ENCODE data around the gene HNRNPUL2.
"Not testable (repeated sequence)": the region's sequence is repeated elsewhere in the genome, so short reads cannot be mapped to it uniquely, and the experiment has no call there.

HNRNPUL2 gene

GRCh38 chr11:62705880-62706849 is 21.1 kb downstream of the HNRNPUL2 start:
- Mint-ChIP-seq H3K27me3 (ENCODE audit: low read depth) (no peaks in the 10 kb centered on the region), H3K9me3 (no peaks in the 10 kb centered on the region), H3K4me3 (peak overlapping the region; percentile 93), H3K27ac (peak overlapping the region; percentile 81), H3K4me1 (ENCODE audit: low read depth) (peaks cover 38% of the 10 kb centered on the region), H3K36me3 (ENCODE audit: low read depth) (peaks cover 25% of the 10 kb centered on the region)
- DNase-seq (ENCODE audit: low spot score) = peak; percentile 91

- H3K27me3 Mint-ChIP-seq (ENCODE audit: low read depth) = no peaks in the 10 kb centered on the region
- peak overlapping the region; percentile 93 for H3K4me3 Mint-ChIP-seq
- H3K27ac Mint-ChIP-seq = peak overlapping the region; percentile 81
- DNase-seq (ENCODE audit: low spot score) = no peak
- H3K4me1 Mint-ChIP-seq (ENCODE audit: low read depth) = peaks cover 37% of the 10 kb centered on the region
- H3K36me3 Mint-ChIP-seq (ENCODE audit: low read depth) = peaks cover 23% of the 10 kb centered on the region
- H3K9me3 Mint-ChIP-seq = no peaks in the 10 kb centered on the region
These were observed 21.8 kb downstream of the HNRNPUL2 start for GRCh38 chr11:62705413-62705812.

GRCh38 chr11:62703921-62704320 is 23.3 kb downstream of the HNRNPUL2 start:
- Mint-ChIP-seq H3K4me1 (ENCODE audit: low read depth) (peaks cover 25% of the 10 kb centered on the region), H3K36me3 (ENCODE audit: low read depth) (peaks cover 15% of the 10 kb centered on the region)
- H3K9me3 Mint-ChIP-seq; H3K27me3 Mint-ChIP-seq (ENCODE audit: low read depth); H3K4me3 Mint-ChIP-seq; DNase-seq (ENCODE audit: low spot score); H3K27ac Mint-ChIP-seq: not testable (repeated sequence)

DNA sequence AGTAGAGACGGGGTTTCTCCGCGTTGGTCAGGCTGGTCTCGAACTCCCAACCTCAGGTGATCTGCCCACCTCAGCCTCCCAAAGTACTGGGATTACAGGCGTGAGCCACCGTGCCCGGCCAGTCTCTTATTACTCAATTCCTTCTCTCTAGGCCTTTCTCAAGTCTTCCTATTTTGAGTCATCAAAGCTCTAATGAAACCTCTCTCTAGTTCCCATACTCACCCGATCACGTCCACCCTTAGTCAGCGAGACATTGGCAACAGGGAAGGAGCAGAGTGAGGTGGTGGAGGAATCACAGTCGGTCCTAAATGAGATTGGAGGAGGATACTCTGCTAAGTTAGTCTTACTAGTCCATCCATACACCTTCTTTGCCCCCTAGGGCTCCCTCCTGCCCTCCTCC is 25.0 kb downstream of the HNRNPUL2 start:
- Mint-ChIP-seq H3K27me3 (ENCODE audit: low read depth) (no peaks in the 10 kb centered on the region), H3K4me1 (ENCODE audit: low read depth) (peaks cover 15% of the 10 kb centered on the region), H3K9me3 (no peaks in the 10 kb centered on the region), H3K27ac (no peak overlapping the region), H3K4me3 (no peak overlapping the region), H3K36me3 (ENCODE audit: low read depth) (peaks cover 14% of the 10 kb centered on the region)
- DNase-seq (ENCODE audit: low spot score) = no peak

GRCh38 chr11:62694455-62695167 is 32.6 kb downstream of the HNRNPUL2 start:
- H3K27me3 Mint-ChIP-seq (ENCODE audit: low read depth) = no peaks in the 10 kb centered on the region
- DNase-seq (ENCODE audit: low spot score) = peak; percentile 60
- no peaks in the 10 kb centered on the region for H3K9me3 Mint-ChIP-seq
- peaks cover 15% of the 10 kb centered on the region for H3K36me3 Mint-ChIP-seq (ENCODE audit: low read depth)
- H3K4me3 Mint-ChIP-seq = no peak overlapping the region
- H3K27ac Mint-ChIP-seq = peak overlapping the region; percentile 36
- peaks cover 5% of the 10 kb centered on the region for H3K4me1 Mint-ChIP-seq (ENCODE audit: low read depth)

DNA sequence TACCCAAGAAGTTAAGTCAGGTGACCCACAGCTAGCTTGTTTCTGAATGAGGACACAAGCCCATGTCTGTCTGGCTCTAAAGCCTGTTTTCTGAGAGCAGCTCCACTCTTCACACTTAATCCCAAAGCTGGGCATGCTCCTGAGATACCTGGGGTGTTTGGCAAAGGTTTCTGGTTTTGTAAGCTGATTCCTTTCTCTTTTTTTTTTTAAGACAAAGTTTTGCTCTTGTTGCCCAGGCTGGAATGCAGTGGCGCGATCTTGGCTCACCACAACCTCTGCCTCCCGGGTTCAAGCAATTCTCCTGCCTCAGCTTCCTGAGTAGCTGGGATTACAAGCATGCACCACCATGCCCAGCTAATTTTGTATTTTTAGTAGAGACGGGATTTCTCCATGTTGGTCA is 33.6 kb downstream of the HNRNPUL2 start:
- not testable (repeated sequence) for H3K27ac Mint-ChIP-seq; H3K9me3 Mint-ChIP-seq; H3K27me3 Mint-ChIP-seq (ENCODE audit: low read depth); H3K4me1 Mint-ChIP-seq (ENCODE audit: low read depth); DNase-seq (ENCODE audit: low spot score); H3K4me3 Mint-ChIP-seq
- H3K36me3 Mint-ChIP-seq (ENCODE audit: low read depth) = peaks cover 16% of the 10 kb centered on the region

DNA sequence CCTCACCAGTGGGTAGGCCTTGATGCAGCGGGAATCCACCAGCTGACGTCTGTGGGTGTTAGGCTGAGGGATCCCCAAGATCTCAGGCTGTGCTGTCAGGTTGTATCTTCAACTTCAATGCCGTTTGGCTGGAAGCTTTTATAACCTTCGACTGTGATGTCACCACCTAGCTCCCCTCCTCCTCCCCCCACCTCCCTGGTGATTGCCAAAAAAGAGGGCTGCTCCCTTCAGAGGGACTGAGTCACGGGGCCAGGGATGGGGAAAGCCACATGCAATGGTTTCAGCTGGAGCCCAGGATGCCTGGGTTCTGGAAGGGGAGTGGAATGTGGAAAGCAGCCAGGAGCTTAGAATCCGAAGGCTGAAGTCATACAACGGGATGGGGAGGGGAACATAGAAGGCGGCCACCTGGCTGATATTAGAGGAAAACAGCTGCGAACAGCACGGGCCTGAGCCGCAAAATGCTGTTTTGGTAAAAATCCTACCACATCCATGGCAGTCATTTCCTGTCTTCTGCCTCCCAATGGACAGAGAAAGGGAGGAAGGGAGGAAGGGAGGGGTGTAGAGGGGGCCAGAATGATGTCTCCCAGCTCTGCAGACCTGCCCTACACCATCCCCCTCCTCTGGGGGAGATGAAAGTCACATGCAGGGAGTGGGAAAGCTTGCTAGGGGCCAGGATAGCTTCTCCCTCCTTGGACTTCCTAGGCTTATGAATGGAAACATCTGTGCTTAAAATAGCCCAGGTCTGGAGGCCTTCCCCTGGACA is 37.7 kb downstream of the HNRNPUL2 start, which contains the start of gene LRRN4CL:
Gene LRRN4CL (minus strand): TSS at position 110 of the 763 bp plus-strand sequence. CDS start 1,022 bp downstream, outside the sequence.
- no peak within 1 kb of the TSS for H3K27ac Mint-ChIP-seq
- peaks cover under 1% of the 10 kb centered on the region for H3K4me1 Mint-ChIP-seq (ENCODE audit: low read depth)
- H3K36me3 Mint-ChIP-seq (ENCODE audit: low read depth) = peaks cover 17% of the 10 kb centered on the region
- DNase-seq (ENCODE audit: low spot score) = no peak
- no peak within 1 kb of the TSS for H3K4me3 Mint-ChIP-seq
- no peaks in the 10 kb centered on the region for H3K9me3 Mint-ChIP-seq
- H3K27me3 Mint-ChIP-seq (ENCODE audit: low read depth) = peaks cover 9% of the 10 kb centered on the region

- H3K4me3 Mint-ChIP-seq = no peak overlapping the region
- H3K27me3 Mint-ChIP-seq (ENCODE audit: low read depth) = peaks cover 9% of the 10 kb centered on the region
- peaks cover 17% of the 10 kb centered on the region for H3K36me3 Mint-ChIP-seq (ENCODE audit: low read depth)
- no peak for DNase-seq (ENCODE audit: low spot score)
- no peak overlapping the region for H3K27ac Mint-ChIP-seq
- H3K4me1 Mint-ChIP-seq (ENCODE audit: low read depth) = no peaks in the 10 kb centered on the region
- no peaks in the 10 kb centered on the region for H3K9me3 Mint-ChIP-seq
These were observed 38.8 kb downstream of the HNRNPUL2 start for GRCh38 chr11:62688491-62688890.

DNA sequence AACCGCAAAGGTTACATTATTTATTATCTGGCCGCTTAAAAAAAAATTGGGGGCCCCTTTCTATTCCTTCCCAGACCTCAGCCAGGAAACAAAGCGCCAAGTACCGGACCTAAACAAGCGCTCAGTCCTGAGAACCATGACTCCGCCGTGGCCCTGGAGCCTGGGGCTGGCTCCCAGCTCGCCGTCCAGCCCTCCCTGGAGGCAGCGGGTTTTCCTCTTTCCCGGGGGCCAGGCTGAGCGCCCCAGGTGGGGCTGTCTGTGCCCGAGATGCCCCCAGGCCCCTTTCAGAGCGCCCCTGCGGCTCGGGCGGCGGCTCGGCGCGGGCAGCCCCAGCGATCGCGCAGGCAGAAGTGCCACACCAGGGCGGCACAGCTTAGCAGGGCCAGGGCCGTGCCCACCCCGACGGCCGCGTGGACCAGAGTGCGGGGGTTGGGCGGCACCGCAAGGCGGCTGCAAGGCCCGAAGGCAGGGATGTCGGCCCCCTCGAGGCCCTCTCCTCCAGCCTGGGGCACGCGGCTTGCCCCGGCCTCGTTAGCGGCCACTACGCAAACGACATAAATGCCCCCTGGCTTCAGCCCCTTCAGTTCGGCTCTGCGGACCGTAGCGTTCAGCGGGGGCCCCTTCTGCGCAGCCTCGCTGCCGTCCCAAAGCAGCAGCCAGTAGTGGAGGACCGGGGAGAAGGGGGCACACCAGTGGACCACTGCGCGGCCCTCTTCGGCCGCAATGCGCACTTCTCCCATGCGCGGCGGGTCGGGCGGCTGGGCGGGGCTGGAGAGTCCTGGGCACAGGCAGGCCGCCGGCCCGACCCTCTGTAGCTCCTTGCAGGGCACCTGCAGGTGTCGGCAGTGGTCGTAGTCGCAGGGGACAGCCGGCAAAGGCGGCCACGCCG is 39.5 kb downstream of the HNRNPUL2 start:
- Mint-ChIP-seq H3K4me1 (ENCODE audit: low read depth) (no peaks in the 10 kb centered on the region), H3K27ac (no peak overlapping the region), H3K4me3 (no peak overlapping the region), H3K36me3 (ENCODE audit: low read depth) (peaks cover 14% of the 10 kb centered on the region), H3K27me3 (ENCODE audit: low read depth) (peaks cover 9% of the 10 kb centered on the region), H3K9me3 (no peaks in the 10 kb centered on the region)
- no peak for DNase-seq (ENCODE audit: low spot score)

DNA sequence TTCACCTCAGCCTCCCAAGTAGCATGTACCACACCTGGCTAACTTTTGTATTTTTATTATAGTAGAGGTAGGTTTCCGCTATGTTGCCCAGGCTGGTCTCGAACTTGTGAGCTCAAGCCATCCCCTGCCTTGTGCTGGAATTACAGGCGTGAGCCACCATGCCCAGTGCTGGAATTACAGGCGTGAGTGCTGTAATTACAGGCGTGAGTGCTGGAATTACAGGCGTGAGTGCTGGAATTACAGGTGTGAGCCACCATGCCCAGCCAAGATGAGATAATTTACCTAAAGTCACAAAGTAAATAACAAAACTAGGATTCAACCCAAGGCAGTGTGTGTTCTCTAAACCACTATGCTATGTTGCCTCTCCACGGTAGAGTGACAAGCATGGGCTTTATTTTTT is 44.7 kb downstream of the HNRNPUL2 start:
- no peaks in the 10 kb centered on the region for H3K9me3 Mint-ChIP-seq
- no peak for DNase-seq (ENCODE audit: low spot score)
- peaks cover 8% of the 10 kb centered on the region for H3K36me3 Mint-ChIP-seq (ENCODE audit: low read depth)
- H3K4me3 Mint-ChIP-seq = no peak overlapping the region
- peaks cover 5% of the 10 kb centered on the region for H3K27me3 Mint-ChIP-seq (ENCODE audit: low read depth)
- H3K4me1 Mint-ChIP-seq (ENCODE audit: low read depth) = peaks cover 18% of the 10 kb centered on the region
- H3K27ac Mint-ChIP-seq = no peak overlapping the region

DNA sequence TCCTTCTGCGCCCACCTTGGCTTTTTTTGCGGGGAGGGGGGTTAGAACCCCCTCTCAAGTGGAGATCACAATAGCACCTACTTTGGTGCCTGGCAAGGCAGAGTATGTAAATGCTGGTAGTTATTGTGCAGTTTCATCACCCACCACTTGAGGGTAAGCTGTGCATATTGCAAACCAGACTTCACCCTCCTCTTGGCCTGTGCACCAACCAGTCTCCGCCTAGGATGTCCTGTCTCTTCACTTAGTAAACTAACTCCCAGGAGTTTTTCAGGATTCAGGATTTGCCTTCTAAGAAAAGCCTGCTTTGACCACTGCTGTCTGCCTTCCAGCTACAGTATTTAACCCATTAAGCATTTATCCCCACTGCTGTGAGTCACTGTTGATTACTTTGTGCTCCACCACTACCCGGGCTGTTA is 46.4 kb downstream of the HNRNPUL2 start:
- H3K9me3 Mint-ChIP-seq = no peaks in the 10 kb centered on the region
- H3K36me3 Mint-ChIP-seq (ENCODE audit: low read depth) = peaks cover 20% of the 10 kb centered on the region
- peak; percentile 32 for DNase-seq (ENCODE audit: low spot score)
- no peaks in the 10 kb centered on the region for H3K27me3 Mint-ChIP-seq (ENCODE audit: low read depth)
- H3K27ac Mint-ChIP-seq = peak overlapping the region; percentile 80
- peak overlapping the region; percentile 64 for H3K4me3 Mint-ChIP-seq
- peaks cover 30% of the 10 kb centered on the region for H3K4me1 Mint-ChIP-seq (ENCODE audit: low read depth)

DNA sequence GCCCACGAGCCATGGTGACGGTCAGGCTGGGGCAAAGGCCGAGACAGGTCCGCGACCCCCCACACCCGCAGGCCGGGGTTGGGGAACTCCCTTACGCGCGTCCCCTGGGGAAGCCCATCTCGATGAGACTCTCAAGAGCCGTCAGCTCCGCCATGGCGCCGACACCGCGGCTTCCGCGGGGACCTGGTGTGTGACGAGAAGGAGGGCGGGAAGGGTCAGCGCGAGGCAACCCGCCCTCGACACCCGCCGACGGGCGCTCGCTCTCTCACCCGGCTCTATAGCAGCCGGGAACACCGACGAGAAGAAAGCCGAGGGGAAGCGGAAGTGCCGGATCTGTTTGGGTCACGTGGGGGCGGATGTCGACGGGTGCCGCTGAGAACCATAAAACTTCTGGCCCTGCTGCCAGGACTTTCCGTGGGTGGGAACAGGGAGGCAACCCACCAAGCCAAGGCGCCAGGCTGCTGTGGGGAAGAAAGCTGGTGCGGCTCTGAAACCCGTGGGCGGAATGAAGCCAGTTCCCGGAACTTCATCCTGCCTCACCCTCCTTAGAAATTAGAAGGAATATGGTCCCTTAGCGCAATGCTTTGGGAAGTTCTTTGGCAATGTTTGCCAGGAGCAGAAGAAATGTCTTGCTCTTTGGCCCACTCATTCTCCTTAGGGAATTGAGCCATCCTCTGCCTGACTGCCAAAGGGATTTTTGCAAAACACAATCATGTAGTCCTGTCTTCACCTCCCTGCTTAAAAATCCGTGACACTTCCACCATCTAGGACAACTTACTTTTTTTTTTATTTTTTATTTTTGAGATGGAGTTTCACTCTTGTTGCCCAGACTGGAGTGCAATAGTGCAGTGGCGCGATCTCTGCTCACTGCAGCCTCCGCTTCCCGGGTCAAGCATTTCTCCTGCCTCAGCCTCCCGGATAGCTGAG is 48.2 kb downstream of the HNRNPUL2 start, which contains the start of gene UBXN1:
Gene UBXN1 (minus strand): TSS at position 304 of the 927 bp plus-strand sequence. CDS start 150 bp downstream, at position 154.
- Mint-ChIP-seq H3K4me1 (ENCODE audit: low read depth) (peaks cover 34% of the 10 kb centered on the region), H3K4me3 (peak within 1 kb of the TSS; percentile 93), H3K27ac (peak within 1 kb of the TSS; percentile 92), H3K27me3 (ENCODE audit: low read depth) (no peaks in the 10 kb centered on the region), H3K9me3 (no peaks in the 10 kb centered on the region), H3K36me3 (ENCODE audit: low read depth) (peaks cover 27% of the 10 kb centered on the region)
- DNase-seq (ENCODE audit: low spot score) = peak; percentile 86

Measured in T-helper 2 cell treated with Interferon-gamma antibody and Interleukin-4, amounts not matched to agents 5 μg/mL and 100 μg/mL, for 36 hours (primary cell).